ENCODE results near the gene FANCB. TPM values are rescaled to one million over a fixed set of nuclear protein-coding genes. Genes with fewer than 3 reads are reported as not detected.

Gene FANCB
- total and polyA plus RNA-seq, 9 of the 15 experiments (the other 6 are each of a cell fraction or from before 2014, with no cell fraction given): 6.5 to 21.3 (median 14.6) TPM

GRCh38 chrX:14829643-14830042 is 43.2 kb downstream of the FANCB start:
- Histone ChIP-seq H4K20me1 (replicated peaks; ENCODE audit: control insufficient read depth, insufficient read depth, low read length) (no peaks in the 10 kb centered on the region), H3K27ac (ENCODE audit: extremely low read depth, low read depth, low read length) (no peak overlapping the region), H3K9ac (ENCODE audit: insufficient read depth in 1 of 2, low read depth in 2 of 2, low read length in 2 of 2) (no peak overlapping the region), H3K4me2 (ENCODE audit: insufficient read depth, low read length) (no peak overlapping the region), H3K79me2 (ENCODE audit: control insufficient read depth, insufficient read depth, low read length) (no peaks in the 10 kb centered on the region), H3K4me1 (replicated peaks in 1 of 2; ENCODE audit: control insufficient read depth in 2 of 2, insufficient read depth in 2 of 2, low read length in 2 of 2) (no peaks in the 10 kb centered on the region), H3K4me3 (no peak overlapping the region), H3K36me3 (ENCODE audit: control insufficient read depth, insufficient read depth, low read length) (no peaks in the 10 kb centered on the region; the same call in 2 of the 3 replicates), H3K9me3 (replicated peaks; ENCODE audit: control insufficient read depth, insufficient read depth, low read depth, low read length) (no peaks in the 10 kb centered on the region), H3K9me1 (ENCODE audit: control insufficient read depth, insufficient read depth, low read length) (no peaks in the 10 kb centered on the region), H2AFZ (ENCODE audit: low read depth, low read length) (no peak overlapping the region), H3K27me3 (ENCODE audit: control insufficient read depth in 2 of 2, insufficient read depth in 2 of 2, low read length in 2 of 2) (no peaks in the 10 kb centered on the region)
- DNase-seq (ENCODE audit: extremely low read depth in 1 of 4, low spot score in 3 of 4) (no peak), ATAC-seq (no peak), FAIRE-seq (no peak)
- CTCF ChIA-PET (ENCODE audit: low intra/inter-chr PET ratio): no interaction called here
- BruUV-seq (replicated peaks): no TSS peak
- TF ChIP-seq KHSRP (IDR thresholded peaks at IDR 0.05): no peak
- TF ChIP-seq ZNF57 (CRISPR knock-in tag; IDR thresholded peaks at IDR 0.05): no peak
- TF ChIP-seq FOXM1 (IDR thresholded peaks at IDR 0.05; ENCODE audit: low read depth): no peak
- no peak for TF ChIP-seq FOXM1 (CRISPR knock-in tag; IDR thresholded peaks at IDR 0.05; ENCODE audit: low read depth)
- no peak for TF ChIP-seq RBM39 (optimal IDR thresholded peaks at IDR 0.05; ENCODE audit: low read depth, low read length)
- TF ChIP-seq ARID1B (IDR thresholded peaks at IDR 0.05): no peak
- no peak for TF ChIP-seq RBM34 (IDR thresholded peaks at IDR 0.05; ENCODE audit: borderline replicate concordance, insufficient read depth, low read length)
- no peak for TF ChIP-seq ZNF274 (IDR thresholded peaks at IDR 0.05; ENCODE audit: borderline replicate concordance, low read depth, low read length)
- no peak for TF ChIP-seq PURB (CRISPR knock-in tag; IDR thresholded peaks at IDR 0.05; ENCODE audit: low read depth)
- TF ChIP-seq, protein P1, sequence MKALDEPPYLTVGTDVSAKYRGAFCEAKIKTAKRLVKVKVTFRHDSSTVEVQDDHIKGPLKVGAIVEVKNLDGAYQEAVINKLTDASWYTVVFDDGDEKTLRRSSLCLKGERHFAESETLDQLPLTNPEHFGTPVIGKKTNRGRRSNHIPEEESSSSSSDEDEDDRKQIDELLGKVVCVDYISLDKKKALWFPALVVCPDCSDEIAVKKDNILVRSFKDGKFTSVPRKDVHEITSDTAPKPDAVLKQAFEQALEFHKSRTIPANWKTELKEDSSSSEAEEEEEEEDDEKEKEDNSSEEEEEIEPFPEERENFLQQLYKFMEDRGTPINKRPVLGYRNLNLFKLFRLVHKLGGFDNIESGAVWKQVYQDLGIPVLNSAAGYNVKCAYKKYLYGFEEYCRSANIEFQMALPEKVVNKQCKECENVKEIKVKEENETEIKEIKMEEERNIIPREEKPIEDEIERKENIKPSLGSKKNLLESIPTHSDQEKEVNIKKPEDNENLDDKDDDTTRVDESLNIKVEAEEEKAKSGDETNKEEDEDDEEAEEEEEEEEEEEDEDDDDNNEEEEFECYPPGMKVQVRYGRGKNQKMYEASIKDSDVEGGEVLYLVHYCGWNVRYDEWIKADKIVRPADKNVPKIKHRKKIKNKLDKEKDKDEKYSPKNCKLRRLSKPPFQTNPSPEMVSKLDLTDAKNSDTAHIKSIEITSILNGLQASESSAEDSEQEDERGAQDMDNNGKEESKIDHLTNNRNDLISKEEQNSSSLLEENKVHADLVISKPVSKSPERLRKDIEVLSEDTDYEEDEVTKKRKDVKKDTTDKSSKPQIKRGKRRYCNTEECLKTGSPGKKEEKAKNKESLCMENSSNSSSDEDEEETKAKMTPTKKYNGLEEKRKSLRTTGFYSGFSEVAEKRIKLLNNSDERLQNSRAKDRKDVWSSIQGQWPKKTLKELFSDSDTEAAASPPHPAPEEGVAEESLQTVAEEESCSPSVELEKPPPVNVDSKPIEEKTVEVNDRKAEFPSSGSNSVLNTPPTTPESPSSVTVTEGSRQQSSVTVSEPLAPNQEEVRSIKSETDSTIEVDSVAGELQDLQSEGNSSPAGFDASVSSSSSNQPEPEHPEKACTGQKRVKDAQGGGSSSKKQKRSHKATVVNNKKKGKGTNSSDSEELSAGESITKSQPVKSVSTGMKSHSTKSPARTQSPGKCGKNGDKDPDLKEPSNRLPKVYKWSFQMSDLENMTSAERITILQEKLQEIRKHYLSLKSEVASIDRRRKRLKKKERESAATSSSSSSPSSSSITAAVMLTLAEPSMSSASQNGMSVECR (CRISPR knock-in tag; IDR thresholded peaks at IDR 0.05): no peak
- no peak for TF ChIP-seq RERE (CRISPR knock-in tag; IDR thresholded peaks at IDR 0.05; ENCODE audit: borderline replicate concordance)
- TF ChIP-seq, protein P2, sequence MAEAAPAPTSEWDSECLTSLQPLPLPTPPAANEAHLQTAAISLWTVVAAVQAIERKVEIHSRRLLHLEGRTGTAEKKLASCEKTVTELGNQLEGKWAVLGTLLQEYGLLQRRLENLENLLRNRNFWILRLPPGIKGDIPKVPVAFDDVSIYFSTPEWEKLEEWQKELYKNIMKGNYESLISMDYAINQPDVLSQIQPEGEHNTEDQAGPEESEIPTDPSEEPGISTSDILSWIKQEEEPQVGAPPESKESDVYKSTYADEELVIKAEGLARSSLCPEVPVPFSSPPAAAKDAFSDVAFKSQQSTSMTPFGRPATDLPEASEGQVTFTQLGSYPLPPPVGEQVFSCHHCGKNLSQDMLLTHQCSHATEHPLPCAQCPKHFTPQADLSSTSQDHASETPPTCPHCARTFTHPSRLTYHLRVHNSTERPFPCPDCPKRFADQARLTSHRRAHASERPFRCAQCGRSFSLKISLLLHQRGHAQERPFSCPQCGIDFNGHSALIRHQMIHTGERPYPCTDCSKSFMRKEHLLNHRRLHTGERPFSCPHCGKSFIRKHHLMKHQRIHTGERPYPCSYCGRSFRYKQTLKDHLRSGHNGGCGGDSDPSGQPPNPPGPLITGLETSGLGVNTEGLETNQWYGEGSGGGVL (CRISPR knock-in tag; IDR thresholded peaks at IDR 0.05): no peak
- 17% methylated on average over 2 of the region's 2 CpGs for WGBS (ENCODE audit: insufficient coverage, low coverage, missing lambda C conversion rate)
- in situ Hi-C loops (cut with MboI): no loop called here
- POLR2A ChIA-PET: no interaction called here
- intact Hi-C loops (cut with micrococcal nuclease): no loop called here

Measured in K562 (cell line).